Nephron progenitor cell (in vitro differentiated cells): ENCODE results near the gene KLK15.
"Not testable (repeated sequence)": the region's sequence is repeated elsewhere in the genome, so short reads cannot be mapped to it uniquely, and the experiment has no call there.

Experiments used
- DNase-seq: peaks from one replicate; pipeline ENCODE4 v3.0.0; 2021
- H3K27ac Mint-ChIP-seq: 2 replicates; pipeline ENCODE4 v1.8.0; 2021; ENCODE audit warnings: mild to moderate bottlenecking, moderate library complexity, mixed read lengths
- H3K27me3 Mint-ChIP-seq: 2 replicates; pipeline ENCODE4 v1.8.0; 2021; ENCODE audit warnings: mild to moderate bottlenecking, low read depth, mixed read lengths; ENCODE audit not compliant: poor library complexity
- H3K36me3 Mint-ChIP-seq: 2 replicates; pipeline ENCODE4 v1.8.0; 2021; ENCODE audit warnings: low read depth, mixed read lengths
- H3K4me1 Mint-ChIP-seq: 2 replicates; pipeline ENCODE4 v1.8.0; 2021; ENCODE audit warnings: mixed read lengths
- H3K4me3 Mint-ChIP-seq: 2 replicates; pipeline ENCODE4 v1.8.0; 2021; ENCODE audit warnings: mild to moderate bottlenecking, moderate library complexity, mixed read lengths
- H3K9me3 Mint-ChIP-seq: 2 replicates; pipeline ENCODE4 v1.8.0; 2021; ENCODE audit warnings: mild to moderate bottlenecking, moderate library complexity, mixed read lengths
- TF ChIP-seq, protein P1 (sequence below): fragments of 200-600 bp; sonication (generic); IDR thresholded peaks from 2 replicates; pipeline ENCODE4 v1.5.0; 2021; ENCODE audit warnings: antibody characterized with exemption

KLK15 gene

DNA sequence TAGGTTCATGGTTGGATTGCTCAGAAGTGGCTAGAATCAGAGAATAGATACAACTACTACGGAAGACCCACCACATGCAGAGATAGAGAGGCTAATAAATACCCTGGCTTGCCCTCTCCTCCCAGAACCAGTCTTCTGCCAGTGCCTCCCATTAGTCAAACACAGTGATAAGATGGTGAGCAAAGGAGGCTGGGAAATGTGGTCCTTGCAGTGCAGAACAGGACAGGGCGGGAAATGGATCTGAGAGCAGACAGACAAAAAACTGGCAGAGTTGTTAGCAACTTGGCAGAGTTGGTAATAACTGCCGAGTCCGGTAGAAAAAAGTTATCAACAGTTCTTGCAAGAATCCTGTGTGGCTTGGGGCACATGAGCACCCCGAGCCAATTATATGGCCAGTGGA is 18.5 kb downstream of the KLK15 start:
- DNase-seq = no peak
- H3K9me3 Mint-ChIP-seq = peaks cover 19% of the 10 kb centered on the region
- H3K36me3 Mint-ChIP-seq = no peaks in the 10 kb centered on the region
- H3K27me3 Mint-ChIP-seq = peaks cover 82% of the 10 kb centered on the region
- no peak overlapping the region for H3K4me3 Mint-ChIP-seq
- H3K27ac Mint-ChIP-seq = no peak overlapping the region
- peaks cover 15% of the 10 kb centered on the region for H3K4me1 Mint-ChIP-seq
- TF ChIP-seq, protein P1, sequence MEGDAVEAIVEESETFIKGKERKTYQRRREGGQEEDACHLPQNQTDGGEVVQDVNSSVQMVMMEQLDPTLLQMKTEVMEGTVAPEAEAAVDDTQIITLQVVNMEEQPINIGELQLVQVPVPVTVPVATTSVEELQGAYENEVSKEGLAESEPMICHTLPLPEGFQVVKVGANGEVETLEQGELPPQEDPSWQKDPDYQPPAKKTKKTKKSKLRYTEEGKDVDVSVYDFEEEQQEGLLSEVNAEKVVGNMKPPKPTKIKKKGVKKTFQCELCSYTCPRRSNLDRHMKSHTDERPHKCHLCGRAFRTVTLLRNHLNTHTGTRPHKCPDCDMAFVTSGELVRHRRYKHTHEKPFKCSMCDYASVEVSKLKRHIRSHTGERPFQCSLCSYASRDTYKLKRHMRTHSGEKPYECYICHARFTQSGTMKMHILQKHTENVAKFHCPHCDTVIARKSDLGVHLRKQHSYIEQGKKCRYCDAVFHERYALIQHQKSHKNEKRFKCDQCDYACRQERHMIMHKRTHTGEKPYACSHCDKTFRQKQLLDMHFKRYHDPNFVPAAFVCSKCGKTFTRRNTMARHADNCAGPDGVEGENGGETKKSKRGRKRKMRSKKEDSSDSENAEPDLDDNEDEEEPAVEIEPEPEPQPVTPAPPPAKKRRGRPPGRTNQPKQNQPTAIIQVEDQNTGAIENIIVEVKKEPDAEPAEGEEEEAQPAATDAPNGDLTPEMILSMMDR = no peak

DNA sequence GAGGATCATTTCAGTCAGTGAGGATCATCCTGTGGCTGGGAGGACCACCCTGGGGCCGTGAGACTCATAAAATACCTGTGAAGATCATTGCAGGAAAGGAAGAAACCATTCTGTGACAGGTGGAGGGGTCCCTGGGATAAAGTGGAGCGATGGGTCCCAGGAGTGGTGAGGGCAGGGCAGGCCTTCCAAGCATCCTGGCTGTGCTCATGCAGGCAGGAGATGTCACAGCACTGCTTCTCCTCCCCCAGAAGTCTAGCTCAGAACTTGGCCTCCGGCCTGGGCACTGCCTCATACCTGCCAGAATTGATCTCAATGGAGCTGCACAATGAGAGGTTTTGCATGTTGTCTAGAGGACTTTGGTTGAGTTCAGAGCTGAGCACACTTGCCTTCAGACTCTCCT is 20.9 kb downstream of the KLK15 start:
- Mint-ChIP-seq H3K27me3 (peaks cover 79% of the 10 kb centered on the region), H3K9me3 (peaks cover 17% of the 10 kb centered on the region), H3K27ac (no peak overlapping the region), H3K4me1 (peaks cover 2% of the 10 kb centered on the region), H3K36me3 (no peaks in the 10 kb centered on the region), H3K4me3 (no peak overlapping the region)
- TF ChIP-seq, protein P1 = no peak
- no peak for DNase-seq

DNA sequence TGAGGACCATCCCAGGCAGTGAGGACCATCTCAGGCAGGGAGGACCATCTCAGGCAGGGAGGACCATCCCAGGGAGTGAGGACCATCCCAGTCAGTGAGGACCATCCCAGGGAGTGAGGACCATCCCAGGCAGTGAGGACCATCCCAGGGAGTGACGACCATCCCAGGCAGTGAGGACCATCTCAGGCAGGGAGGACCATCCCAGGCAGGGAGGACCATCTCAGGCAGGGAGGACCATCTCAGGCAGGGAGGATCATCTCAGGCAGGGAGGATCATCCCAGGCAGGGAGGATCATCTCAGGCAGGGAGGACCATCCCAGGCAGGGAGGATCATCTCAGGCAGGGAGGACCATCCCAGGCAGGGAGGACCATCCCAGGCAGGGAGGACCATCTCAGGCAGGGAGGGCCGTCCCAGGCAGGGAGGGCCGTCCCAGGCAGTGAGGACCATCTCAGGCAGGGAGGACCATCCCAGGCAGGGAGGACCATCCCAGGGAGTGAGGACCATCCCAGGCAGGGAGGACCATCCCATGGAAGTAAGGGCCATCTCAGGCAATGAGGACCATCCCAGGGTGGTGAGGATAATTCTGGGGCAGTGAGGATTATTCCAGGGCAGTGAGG is 21.6 kb downstream of the KLK15 start:
- not testable (repeated sequence) for H3K27ac Mint-ChIP-seq, H3K4me1 Mint-ChIP-seq, H3K36me3 Mint-ChIP-seq, DNase-seq, H3K4me3 Mint-ChIP-seq
- H3K27me3 Mint-ChIP-seq = peaks cover 76% of the 10 kb centered on the region
- H3K9me3 Mint-ChIP-seq = peaks cover 11% of the 10 kb centered on the region

DNA sequence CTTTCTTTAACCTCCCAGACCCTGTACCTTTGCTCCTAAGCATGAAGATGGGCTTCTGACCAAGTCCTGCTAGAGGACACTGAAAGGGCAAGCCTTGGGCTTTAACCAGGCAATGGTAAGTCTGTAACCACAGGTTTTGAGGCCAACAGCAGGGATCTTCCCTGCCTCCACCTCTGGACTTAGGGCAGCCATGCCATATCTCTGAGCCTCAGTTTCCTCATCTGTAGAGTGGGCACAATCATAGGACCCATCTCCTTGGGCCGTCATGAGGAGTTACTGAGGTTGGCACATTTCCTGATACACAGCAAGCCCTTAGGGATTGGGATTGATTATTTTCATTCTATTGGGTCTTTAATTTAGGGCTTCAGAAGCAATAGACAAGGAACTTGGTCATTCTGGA is 24.5 kb downstream of the KLK15 start:
- no peak for DNase-seq
- peaks cover 15% of the 10 kb centered on the region for H3K4me1 Mint-ChIP-seq
- TF ChIP-seq, protein P1 = no peak
- no peak overlapping the region for H3K27ac Mint-ChIP-seq
- no peak overlapping the region for H3K4me3 Mint-ChIP-seq
- no peaks in the 10 kb centered on the region for H3K36me3 Mint-ChIP-seq
- no peaks in the 10 kb centered on the region for H3K9me3 Mint-ChIP-seq
- H3K27me3 Mint-ChIP-seq = peaks cover 49% of the 10 kb centered on the region

DNA sequence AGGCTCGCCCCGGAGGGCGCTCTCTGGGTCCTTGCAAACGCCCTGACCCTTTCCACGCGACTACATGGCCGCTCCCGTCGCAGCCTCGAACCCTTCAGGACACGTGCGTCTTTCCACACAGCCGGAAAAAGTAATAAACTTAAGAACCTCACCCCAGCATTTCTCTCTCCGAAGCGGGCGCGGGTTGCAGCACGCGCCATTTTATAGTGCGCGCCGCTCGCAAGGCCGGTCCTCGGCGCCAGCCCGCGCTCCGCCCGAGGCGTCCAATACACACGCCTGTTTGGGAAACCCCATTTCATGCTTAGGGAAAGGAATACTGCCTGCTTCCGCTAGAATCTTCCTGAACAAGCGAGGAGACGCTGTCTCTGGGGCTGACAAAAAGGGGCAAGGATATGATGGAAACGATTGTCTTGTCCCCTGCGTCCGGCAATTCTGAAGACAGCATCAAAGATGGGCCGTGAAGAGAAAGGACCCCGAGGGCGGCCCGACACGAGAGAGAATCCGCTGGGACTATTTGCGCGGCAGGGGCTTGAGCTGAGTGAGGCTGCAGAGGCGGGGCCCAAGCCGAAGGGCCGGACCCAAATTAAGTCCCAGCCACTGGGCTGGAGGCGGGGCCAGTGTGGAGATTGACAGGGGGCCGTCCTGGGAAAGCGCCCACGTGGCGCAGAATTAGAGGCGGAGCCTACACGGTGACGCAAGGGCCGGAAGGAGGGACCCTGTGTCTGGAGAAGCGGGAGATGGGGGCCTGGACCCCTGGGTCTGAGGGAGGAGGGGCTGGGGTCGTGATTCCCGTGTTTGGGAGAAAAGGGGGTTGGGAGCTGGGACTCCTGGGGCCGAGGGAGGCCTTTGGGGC is 28.7 kb downstream of the KLK15 start:
- peaks cover 23% of the 10 kb centered on the region for H3K27me3 Mint-ChIP-seq
- TF ChIP-seq, protein P1 = no peak
- peak overlapping the region; percentile 99 for H3K4me3 Mint-ChIP-seq
- DNase-seq = peak; percentile 99
- H3K4me1 Mint-ChIP-seq = peaks cover 43% of the 10 kb centered on the region
- H3K27ac Mint-ChIP-seq = peak overlapping the region; percentile 100
- H3K36me3 Mint-ChIP-seq = peaks cover 26% of the 10 kb centered on the region
- H3K9me3 Mint-ChIP-seq = no peaks in the 10 kb centered on the region

DNA sequence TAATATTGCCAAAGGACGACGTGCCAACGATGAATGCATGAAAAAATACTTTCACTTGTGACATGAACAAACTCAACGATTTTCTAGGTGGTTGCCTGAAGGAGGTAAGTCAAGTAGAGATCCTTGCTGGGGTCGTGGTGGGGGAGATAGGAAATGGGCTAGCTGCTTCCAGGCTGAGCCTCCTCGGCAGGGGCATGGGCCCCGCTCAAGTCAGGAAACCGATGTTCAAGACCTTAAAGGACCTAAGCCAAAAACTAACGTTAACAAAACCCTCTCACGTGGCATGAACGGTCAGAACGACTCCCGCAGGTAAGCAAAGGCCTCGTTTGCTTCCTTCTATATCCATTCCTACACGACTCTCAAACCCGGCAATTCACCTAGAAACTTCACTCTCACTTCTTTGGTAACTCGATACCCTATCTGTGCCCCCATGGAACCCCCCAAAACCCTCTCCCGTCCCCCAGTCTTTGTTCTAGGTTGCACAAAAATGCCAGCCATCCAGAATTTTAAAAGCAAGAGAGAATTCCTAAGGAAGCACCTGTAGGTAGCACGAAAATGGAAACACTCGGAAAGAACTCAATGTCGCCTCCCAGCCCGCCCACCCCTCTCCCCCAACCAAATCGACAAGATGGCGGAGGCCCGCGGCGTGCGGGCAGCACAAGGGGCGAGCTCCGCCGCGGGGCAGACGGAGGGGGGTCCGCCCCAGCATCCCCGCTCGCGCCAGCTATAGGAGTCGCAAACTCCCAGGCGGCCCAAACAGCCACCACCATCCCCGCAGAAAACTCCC is 29.5 kb downstream of the KLK15 start:
- Mint-ChIP-seq H3K9me3 (no peaks in the 10 kb centered on the region), H3K36me3 (peaks cover 26% of the 10 kb centered on the region), H3K27me3 (peaks cover 15% of the 10 kb centered on the region), H3K4me3 (peak overlapping the region; percentile 99), H3K27ac (peak overlapping the region; percentile 100), H3K4me1 (peaks cover 43% of the 10 kb centered on the region)
- TF ChIP-seq, protein P1 = no peak
- peak; percentile 64 for DNase-seq
